Measurements from ENCODE around the gene TOM1.

DNA sequence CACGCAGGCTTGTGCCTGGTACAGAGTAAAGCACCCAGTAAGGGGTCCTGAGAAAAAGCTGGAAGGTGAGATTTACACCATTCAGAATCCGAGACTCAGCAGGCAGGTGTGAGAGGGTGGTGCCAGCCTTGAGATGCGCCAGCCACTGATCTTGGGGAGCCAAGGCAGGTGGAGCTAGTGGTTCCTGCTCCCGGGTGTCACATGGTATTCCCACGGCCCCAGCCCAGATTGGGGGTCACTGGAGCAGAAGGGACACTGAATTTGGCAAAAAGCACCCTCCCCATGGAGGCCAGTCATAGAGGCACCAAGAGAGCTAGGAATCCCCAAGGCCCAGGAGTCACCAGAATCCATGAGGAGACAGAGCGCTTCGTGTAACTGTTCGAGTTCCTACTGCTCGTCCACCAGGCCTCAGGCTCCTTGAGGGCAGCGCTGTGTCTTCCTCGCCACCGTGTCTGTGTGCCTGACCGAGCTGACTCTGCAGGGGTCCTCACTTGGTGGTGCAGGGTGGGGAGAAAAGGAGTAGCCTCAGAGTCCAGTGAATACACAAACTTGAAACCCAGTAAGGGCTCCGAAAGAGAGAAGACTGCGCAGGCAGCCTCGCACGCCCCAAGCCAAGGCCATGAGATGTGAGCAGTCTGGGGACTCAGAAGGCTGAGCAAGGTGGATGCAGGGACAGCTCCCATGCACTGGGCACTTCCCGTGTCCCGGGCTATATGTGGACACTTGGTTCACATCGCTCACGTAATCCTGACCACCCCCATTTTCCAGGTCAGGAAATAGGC is 28.2 kb downstream of the TOM1 start:
- TF ChIP-seq, protein P1, sequence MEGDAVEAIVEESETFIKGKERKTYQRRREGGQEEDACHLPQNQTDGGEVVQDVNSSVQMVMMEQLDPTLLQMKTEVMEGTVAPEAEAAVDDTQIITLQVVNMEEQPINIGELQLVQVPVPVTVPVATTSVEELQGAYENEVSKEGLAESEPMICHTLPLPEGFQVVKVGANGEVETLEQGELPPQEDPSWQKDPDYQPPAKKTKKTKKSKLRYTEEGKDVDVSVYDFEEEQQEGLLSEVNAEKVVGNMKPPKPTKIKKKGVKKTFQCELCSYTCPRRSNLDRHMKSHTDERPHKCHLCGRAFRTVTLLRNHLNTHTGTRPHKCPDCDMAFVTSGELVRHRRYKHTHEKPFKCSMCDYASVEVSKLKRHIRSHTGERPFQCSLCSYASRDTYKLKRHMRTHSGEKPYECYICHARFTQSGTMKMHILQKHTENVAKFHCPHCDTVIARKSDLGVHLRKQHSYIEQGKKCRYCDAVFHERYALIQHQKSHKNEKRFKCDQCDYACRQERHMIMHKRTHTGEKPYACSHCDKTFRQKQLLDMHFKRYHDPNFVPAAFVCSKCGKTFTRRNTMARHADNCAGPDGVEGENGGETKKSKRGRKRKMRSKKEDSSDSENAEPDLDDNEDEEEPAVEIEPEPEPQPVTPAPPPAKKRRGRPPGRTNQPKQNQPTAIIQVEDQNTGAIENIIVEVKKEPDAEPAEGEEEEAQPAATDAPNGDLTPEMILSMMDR (IDR thresholded peaks at IDR 0.05): no peak
- TF ChIP-seq POLR2A (IDR thresholded peaks at IDR 0.05): no peak

Measured in transverse colon (tissue), 3 donors.